HG03558 (cell line): ENCODE measurements around the gene PTN.
"Not testable (repeated sequence)": the region's sequence is repeated elsewhere in the genome, so short reads cannot be mapped to it uniquely, and the experiment has no call there.

Experiments
- ATAC-seq: cut with Tn5 transposase; IDR thresholded peaks from one replicate; pipeline ENCODE4 v1.9.1; 2021; ENCODE audit warnings: moderate number of reproducible peaks; ENCODE audit not compliant: unreplicated experiment; ENCODE audit errors: extremely low read depth

The PTN gene

GRCh38 chr7:137269240-137269639, 74.3 kb downstream of the PTN start:
- ATAC-seq = no peak

- not testable (repeated sequence) for ATAC-seq
These were observed 75.3 kb downstream of the PTN start for GRCh38 chr7:137268001-137268865.

- ATAC-seq = no peak
These were observed 76.8 kb downstream of the PTN start for GRCh38 chr7:137266764-137267163.

- ATAC-seq = not testable (repeated sequence)
These were observed 78.1 kb downstream of the PTN start for GRCh38 chr7:137265480-137265879.

GRCh38 chr7:137262599-137262998, 80.9 kb downstream of the PTN start:
- ATAC-seq = no peak

GRCh38 chr7:137258552-137258951, 85.0 kb downstream of the PTN start:
- no peak for ATAC-seq

GRCh38 chr7:137254766-137255165, 88.8 kb downstream of the PTN start:
- ATAC-seq = no peak

GRCh38 chr7:137245890-137246289, 97.6 kb downstream of the PTN start:
- ATAC-seq = no peak

GRCh38 chr7:137245186-137245585, 98.3 kb downstream of the PTN start:
- ATAC-seq = no peak

- ATAC-seq = no peak
These were observed 99.8 kb downstream of the PTN start for GRCh38 chr7:137243741-137244140.

- ATAC-seq = no peak
These were observed 100.9 kb downstream of the PTN start for GRCh38 chr7:137242616-137243015.

- ATAC-seq = no peak
These were observed 101.7 kb downstream of the PTN start for GRCh38 chr7:137241655-137242360.

GRCh38 chr7:137239186-137239585, 104.3 kb downstream of the PTN start:
- not testable (repeated sequence) for ATAC-seq

GRCh38 chr7:137235434-137235833, 108.1 kb downstream of the PTN start:
- ATAC-seq = no peak

- no peak for ATAC-seq
These were observed 112.4 kb downstream of the PTN start for GRCh38 chr7:137231167-137231566.

- ATAC-seq = no peak
These were observed 122.1 kb downstream of the PTN start for GRCh38 chr7:137221467-137221866.

GRCh38 chr7:137213744-137214143, 129.8 kb downstream of the PTN start:
- no peak for ATAC-seq

GRCh38 chr7:137209151-137209817, 134.2 kb downstream of the PTN start:
- no peak for ATAC-seq

GRCh38 chr7:137206770-137207169, 136.8 kb downstream of the PTN start:
- no peak for ATAC-seq

GRCh38 chr7:137204246-137204645, 139.3 kb downstream of the PTN start:
- no peak for ATAC-seq

GRCh38 chr7:137203351-137203750, 140.2 kb downstream of the PTN start:
- no peak for ATAC-seq
